ENCODE results near the gene HDHD2. TPM values are rescaled to one million over a fixed set of nuclear protein-coding genes. Genes with fewer than 3 reads are reported as not detected.

HDHD2 gene
- total and polyA plus RNA-seq, 10 donors, result 19.7 to 39.6 (median 30.2) TPM

DNA sequence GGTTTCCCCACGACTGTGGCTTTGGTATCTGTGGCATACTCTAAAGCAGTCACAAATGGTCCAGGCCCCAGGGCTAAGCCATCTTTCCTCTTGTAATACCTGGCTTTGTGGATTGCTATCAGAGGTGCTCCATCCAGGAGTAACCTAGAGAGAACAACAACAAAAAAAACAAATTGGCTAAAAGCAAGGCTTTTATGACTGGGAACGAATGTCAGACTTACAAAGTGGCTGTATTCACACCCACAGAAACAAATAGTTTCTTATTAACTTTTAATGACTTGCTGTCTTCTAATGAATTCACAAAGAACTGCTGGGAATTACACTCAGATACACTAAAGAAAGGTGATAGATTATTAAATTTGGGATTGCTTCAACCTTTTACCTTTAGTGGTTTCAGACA is 35.1 kb downstream of the HDHD2 start:
- DNase-seq, result no peak
- Histone ChIP-seq H3K27me3 (replicated peaks in 1 of 7) (no peaks in the 10 kb centered on the region), H3K4me1 (no peaks in the 10 kb centered on the region), H3K36me3 (peaks cover 4 to 87% (median 42%) of the 10 kb centered on the region in 6 donors), H3K9me3 (no peaks in the 10 kb centered on the region), H3K27ac (no peak overlapping the region), H3K4me3 (no peak overlapping the region)
- intact Hi-C loops (cut with DNase I; ENCODE audit: low total_unique reads), result no loop called here
- WGBS, 5 donors, result 84 to 96% (median 95%) methylated on average over 2 of the region's 2 CpGs
- TF ChIP-seq POLR2A (IDR thresholded peaks at IDR 0.05), result no peak
- TF ChIP-seq, protein P1, sequence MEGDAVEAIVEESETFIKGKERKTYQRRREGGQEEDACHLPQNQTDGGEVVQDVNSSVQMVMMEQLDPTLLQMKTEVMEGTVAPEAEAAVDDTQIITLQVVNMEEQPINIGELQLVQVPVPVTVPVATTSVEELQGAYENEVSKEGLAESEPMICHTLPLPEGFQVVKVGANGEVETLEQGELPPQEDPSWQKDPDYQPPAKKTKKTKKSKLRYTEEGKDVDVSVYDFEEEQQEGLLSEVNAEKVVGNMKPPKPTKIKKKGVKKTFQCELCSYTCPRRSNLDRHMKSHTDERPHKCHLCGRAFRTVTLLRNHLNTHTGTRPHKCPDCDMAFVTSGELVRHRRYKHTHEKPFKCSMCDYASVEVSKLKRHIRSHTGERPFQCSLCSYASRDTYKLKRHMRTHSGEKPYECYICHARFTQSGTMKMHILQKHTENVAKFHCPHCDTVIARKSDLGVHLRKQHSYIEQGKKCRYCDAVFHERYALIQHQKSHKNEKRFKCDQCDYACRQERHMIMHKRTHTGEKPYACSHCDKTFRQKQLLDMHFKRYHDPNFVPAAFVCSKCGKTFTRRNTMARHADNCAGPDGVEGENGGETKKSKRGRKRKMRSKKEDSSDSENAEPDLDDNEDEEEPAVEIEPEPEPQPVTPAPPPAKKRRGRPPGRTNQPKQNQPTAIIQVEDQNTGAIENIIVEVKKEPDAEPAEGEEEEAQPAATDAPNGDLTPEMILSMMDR (IDR thresholded peaks at IDR 0.05 in 8 of 11, conservative IDR thresholded peaks at IDR 0.05 in 3 of 11), result no peak
- no peak for TF ChIP-seq POLR2AphosphoS5 (IDR thresholded peaks at IDR 0.05)

DNA sequence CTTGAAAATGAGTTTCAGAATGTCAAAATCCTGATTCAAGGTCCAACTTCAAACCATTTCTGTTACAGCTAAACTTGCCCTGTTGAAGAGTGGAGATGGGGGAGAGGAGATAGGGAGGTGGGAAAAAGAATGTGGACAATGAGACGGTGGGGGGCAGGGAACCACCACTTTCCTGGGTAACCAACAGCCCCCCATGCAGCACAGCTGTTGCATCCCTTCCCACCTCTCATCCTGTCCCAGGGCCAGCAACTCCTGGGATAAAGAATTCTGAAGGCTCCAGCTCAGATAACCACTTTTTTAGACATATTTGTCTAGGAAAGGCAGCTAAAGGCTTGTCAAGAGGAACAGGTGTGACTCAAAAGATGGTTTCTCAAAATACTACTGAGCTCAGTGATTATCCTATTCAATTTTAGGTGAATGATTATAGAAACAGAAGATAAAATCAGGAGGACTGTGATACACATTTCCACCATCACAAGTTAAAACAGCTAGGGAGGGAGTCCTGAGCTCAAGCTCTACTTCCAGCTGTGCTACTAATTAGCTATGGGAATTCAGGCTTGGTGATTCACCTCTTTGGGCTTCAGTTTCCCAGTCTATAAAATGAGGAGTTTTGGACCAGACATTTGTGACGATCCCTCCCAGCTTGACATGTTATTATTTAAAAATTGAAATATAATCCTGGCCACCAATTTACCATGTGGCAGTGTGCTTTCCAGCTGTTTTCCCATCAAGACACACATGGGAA is 36.3 kb downstream of the HDHD2 start:
- H3K27ac ChIP-seq, result no peak overlapping the region
- no peaks in the 10 kb centered on the region for H3K27me3 ChIP-seq (replicated peaks in 1 of 7)
- no peaks in the 10 kb centered on the region for H3K9me3 ChIP-seq
- TF ChIP-seq, protein P1 (IDR thresholded peaks at IDR 0.05 in 8 of 11, conservative IDR thresholded peaks at IDR 0.05 in 3 of 11), result no peak
- TF ChIP-seq POLR2A (IDR thresholded peaks at IDR 0.05), result no peak
- no peak for TF ChIP-seq POLR2AphosphoS5 (IDR thresholded peaks at IDR 0.05)
- WGBS, 5 donors, result 95 to 100% (median 98%) methylated on average over 2 of the region's 2 CpGs
- no peak overlapping the region for H3K4me3 ChIP-seq
- H3K4me1 ChIP-seq, result no peaks in the 10 kb centered on the region
- peaks cover 4 to 87% (median 43%) of the 10 kb centered on the region in 6 donors for H3K36me3 ChIP-seq
- intact Hi-C loops (cut with DNase I; ENCODE audit: low total_unique reads), result no loop called here
- no peak for DNase-seq

DNA sequence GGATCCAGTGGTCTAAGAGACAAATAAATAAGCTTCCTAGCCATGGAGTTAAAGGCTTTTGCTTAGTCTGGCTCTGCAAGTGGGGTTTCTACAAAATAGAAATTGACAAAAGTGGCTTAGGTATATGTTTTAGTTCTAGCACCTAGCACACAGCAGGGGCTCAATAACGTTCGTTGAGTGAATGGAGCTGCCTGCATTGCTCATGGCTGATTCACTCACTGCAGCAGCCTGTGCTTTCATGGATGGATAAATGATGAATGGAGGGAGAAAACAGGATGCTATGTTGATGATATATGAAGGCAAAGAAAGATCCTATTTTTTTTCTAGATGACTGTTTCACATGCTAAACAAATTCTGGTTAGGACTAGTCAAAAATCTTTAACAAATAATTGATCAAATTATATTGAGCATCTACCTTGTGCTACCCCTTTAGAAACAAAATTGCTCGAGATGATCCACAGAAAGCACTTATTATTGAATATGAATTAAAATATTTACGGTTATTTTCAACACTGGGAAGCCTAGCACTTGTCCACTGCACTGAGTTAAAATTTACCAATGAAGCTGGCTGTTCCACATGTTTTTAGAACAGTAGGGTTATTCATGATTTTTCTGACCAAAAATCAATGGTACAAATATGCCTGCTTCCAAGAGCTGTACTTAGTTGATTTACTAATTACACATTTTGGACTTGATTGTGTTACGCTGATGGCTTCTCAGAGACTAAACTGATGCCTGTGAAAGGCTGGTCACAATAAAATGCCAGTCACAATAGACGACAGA is 39.6 kb downstream of the HDHD2 start:
- no peak for DNase-seq
- intact Hi-C loops (cut with DNase I; ENCODE audit: low total_unique reads), result no loop called here
- H3K36me3 ChIP-seq, result peaks cover 4 to 100% (median 63%) of the 10 kb centered on the region in 6 donors
- 86 to 96% (median 95%) methylated on average over 6 of the region's 6 CpGs for WGBS, 5 donors
- TF ChIP-seq POLR2A (IDR thresholded peaks at IDR 0.05), result no peak
- no peak overlapping the region for H3K4me3 ChIP-seq
- H3K27ac ChIP-seq, result no peak overlapping the region
- no peaks in the 10 kb centered on the region for H3K4me1 ChIP-seq
- no peaks in the 10 kb centered on the region for H3K9me3 ChIP-seq
- H3K27me3 ChIP-seq (replicated peaks in 1 of 7), result no peaks in the 10 kb centered on the region

DNA sequence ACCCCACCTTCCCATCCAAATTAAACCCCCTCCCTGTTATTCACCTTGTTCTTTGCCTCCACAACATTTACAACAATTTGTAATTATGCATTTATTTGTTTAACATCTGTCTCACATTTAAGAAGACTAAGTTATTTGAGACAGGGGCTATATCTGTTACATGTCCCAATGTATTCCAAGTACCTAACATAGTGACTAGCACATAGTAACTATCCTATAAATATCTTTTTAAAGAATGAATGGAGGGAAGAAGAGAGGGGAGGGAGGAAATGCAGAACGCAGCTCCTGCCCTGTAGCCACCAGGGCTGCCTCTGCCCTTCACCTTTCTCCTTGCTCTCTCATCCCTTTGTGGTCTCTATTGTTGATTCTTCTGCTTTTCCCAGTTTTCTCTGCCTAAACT is 40.6 kb downstream of the HDHD2 start:
- Histone ChIP-seq H3K4me3 (no peak overlapping the region), H3K4me1 (no peaks in the 10 kb centered on the region), H3K27ac (no peak overlapping the region), H3K27me3 (replicated peaks in 1 of 7) (no peaks in the 10 kb centered on the region), H3K9me3 (no peaks in the 10 kb centered on the region), H3K36me3 (peaks cover 0 to 100% (median 57%) of the 10 kb centered on the region in 6 donors)
- intact Hi-C loops (cut with DNase I; ENCODE audit: low total_unique reads), result loop anchor here (10.0 kb wide), 1 partner anchor 635 kb away; no protein-coding TSS in a partner anchor
- 67 to 100% (median 72%) methylated on average over 1 of the region's 1 CpG for WGBS, 5 donors
- no peak for DNase-seq
- TF ChIP-seq, protein P1 (IDR thresholded peaks at IDR 0.05 in 8 of 11, conservative IDR thresholded peaks at IDR 0.05 in 3 of 11), result no peak
- TF ChIP-seq POLR2AphosphoS5 (IDR thresholded peaks at IDR 0.05) (no peak), POLR2A (IDR thresholded peaks at IDR 0.05) (no peak)

All from spleen (tissue), 11 donors.